ENCODE data around the gene MGLL.

DNA sequence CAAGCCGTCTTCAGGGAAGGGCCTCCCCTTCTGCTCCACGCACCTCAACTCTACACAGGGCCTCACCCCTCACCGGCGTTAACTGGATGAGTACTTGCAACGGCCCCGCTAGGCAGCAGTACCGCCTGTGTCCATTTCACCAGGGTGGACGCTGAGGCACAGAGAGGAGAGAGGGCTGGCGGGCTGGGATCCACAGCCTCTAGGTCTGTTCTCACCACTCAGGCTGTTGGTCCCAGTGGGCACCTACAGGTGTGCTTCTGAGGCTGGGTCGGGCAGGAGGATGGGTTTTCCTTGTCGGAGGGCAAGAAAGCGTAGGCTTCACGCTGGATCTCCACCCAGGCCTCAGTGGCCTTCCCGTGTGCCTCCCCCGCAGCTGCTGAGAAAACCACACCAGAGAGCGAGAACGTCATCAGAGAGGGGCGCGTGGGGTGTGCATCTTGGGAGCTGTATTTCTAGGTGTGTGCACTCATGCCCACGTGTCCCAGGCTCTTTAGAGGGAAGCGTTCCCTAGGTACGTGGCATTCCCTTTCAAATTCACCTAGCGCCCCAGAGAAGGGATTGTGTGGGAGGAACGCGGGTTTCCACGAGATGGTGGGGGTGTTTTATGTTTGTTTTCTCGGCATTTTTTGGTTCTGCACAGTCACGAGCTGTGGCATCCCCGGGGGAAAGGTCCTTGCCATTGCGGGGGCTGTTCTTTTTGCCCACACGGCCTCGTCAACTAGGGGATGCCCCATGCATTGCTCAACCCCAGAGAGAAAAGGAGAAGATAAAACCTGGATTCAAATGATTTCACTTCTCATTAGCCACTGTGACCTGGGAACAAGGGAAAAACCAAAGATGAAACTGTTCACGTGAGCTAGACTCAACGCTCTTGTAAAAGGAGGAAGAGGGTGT lies 67.7 kb downstream of the MGLL start:
- TF ChIP-seq, protein P1, sequence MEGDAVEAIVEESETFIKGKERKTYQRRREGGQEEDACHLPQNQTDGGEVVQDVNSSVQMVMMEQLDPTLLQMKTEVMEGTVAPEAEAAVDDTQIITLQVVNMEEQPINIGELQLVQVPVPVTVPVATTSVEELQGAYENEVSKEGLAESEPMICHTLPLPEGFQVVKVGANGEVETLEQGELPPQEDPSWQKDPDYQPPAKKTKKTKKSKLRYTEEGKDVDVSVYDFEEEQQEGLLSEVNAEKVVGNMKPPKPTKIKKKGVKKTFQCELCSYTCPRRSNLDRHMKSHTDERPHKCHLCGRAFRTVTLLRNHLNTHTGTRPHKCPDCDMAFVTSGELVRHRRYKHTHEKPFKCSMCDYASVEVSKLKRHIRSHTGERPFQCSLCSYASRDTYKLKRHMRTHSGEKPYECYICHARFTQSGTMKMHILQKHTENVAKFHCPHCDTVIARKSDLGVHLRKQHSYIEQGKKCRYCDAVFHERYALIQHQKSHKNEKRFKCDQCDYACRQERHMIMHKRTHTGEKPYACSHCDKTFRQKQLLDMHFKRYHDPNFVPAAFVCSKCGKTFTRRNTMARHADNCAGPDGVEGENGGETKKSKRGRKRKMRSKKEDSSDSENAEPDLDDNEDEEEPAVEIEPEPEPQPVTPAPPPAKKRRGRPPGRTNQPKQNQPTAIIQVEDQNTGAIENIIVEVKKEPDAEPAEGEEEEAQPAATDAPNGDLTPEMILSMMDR (IDR thresholded peaks at IDR 0.05; ENCODE audit: low read depth, low read length), result no peak
- no peak for TF ChIP-seq EZH2phosphoT487 (IDR thresholded peaks at IDR 0.05; ENCODE audit: low read depth)

Data from OCI-LY3 (cell line).